Left cardiac atrium (tissue), 4 donors: ENCODE data around the gene RIPK4. TPM values are rescaled to one million over a fixed set of nuclear protein-coding genes. Genes with fewer than 3 reads are reported as not detected.
A peak's percentile ranks its signal among the peaks of the same experiment; 100 is the strongest.

Experiments
- ATAC-seq, 2 donors: fragments of 200-7000 bp; cut with Tn5 transposase; one replicate each; pipeline ENCODE4 v1.9.1; 2020; ENCODE audit warnings: mild to moderate bottlenecking in 2 of 2, moderate library complexity in 2 of 2
- DNase-seq: peaks from one replicate; pipeline ENCODE4 v3.0.0-alpha.2; 2020
- intact Hi-C, 2 donors: fragments of 100-400 bp; cut with DNase I; formaldehyde crosslinking; loops; one replicate each; pipeline versions ENCODE4 v1.14.1 to v1.15.1; 2022 to 2023
- total RNA-seq, 2 donors: library from RNA; stranded (reverse); fragmentation: NEBNext Ultra II Directional; extraction: Animal tissue kit (Norgen Biotek cat#: 25700); gene quantifications; one replicate each; pipeline ENCODE4 v1.2.1, GENCODE V29; 2021
- donor health status: DM: no; HTN: yes; CAD: no.
- donor health status: DM: no; HTN: yes; CAD: no; lungs with severe emphysema.
- donor health status: DM: yes; HTN: yes; CAD: no.
- donor health status: Dilated cardiomyopathy.

The RIPK4 gene
- total RNA-seq, 2 donors from 2014 or later: 2.7 to 3.0 TPM

GRCh38 chr21:41772351-41773080, 5.7 kb upstream of the RIPK4 start:
- intact Hi-C loops: no loop called here
- no peak for ATAC-seq
- no peak for DNase-seq

GRCh38 chr21:41771625-41771945, 4.7 kb upstream of the RIPK4 start:
- DNase-seq (no peak), ATAC-seq (no peak)
- intact Hi-C loops: no loop called here

- ATAC-seq: no peak
- intact Hi-C loops: no loop called here
Observed at GRCh38 chr21:41770901-41771624, 4.2 kb upstream of the RIPK4 start.

GRCh38 chr21:41769933-41770332, 3.1 kb upstream of the RIPK4 start:
- ATAC-seq: no peak
- DNase-seq: no peak
- intact Hi-C loops: loop anchor here (5.0 to 10.0 kb wide), 2 partner anchors 95 to 158 kb away; no protein-coding TSS in a partner anchor

More at GRCh38 chr21:41770901-41771624, 4.2 kb upstream of the RIPK4 start:
- no peak for DNase-seq

- ATAC-seq: no peak
- intact Hi-C loops: loop anchor here (5.0 to 10.0 kb wide), 2 partner anchors 95 to 157 kb away; no protein-coding TSS in a partner anchor
- no peak for DNase-seq
Observed at GRCh38 chr21:41769521-41769920, 2.7 kb upstream of the RIPK4 start.

GRCh38 chr21:41769111-41769510, 2.3 kb upstream of the RIPK4 start:
- ATAC-seq: no peak
- intact Hi-C loops: loop anchor here (5.0 to 10.0 kb wide), 2 partner anchors 94 to 157 kb away; no protein-coding TSS in a partner anchor

GRCh38 chr21:41768437-41769042, 1.7 kb upstream of the RIPK4 start:
- ATAC-seq (peak; percentile 22 to 40), DNase-seq (no peak)
- intact Hi-C loops: loop anchor here (5.0 to 10.0 kb wide), 2 partner anchors 94 to 156 kb away; no protein-coding TSS in a partner anchor

More at GRCh38 chr21:41769111-41769510, 2.3 kb upstream of the RIPK4 start:
- DNase-seq: no peak

- intact Hi-C loops: loop anchor here (5.0 to 10.0 kb wide), 2 partner anchors 93 to 156 kb away; no protein-coding TSS in a partner anchor
- ATAC-seq (peak in 1 of 2 donors; percentile 41), DNase-seq (no peak)
Observed at GRCh38 chr21:41767606-41768436, 969 bp upstream of the RIPK4 start.

GRCh38 chr21:41765973-41766882, 624 bp downstream of the RIPK4 start:
- DNase-seq (no peak), ATAC-seq (peak in 1 of 2 donors; percentile 14)

GRCh38 chr21:41765420-41765821, 1.4 kb downstream of the RIPK4 start:
- ATAC-seq (no peak), DNase-seq (no peak)
- intact Hi-C loops: loop anchor here (5.0 to 10.0 kb wide), 2 partner anchors 91 to 153 kb away; no protein-coding TSS in a partner anchor

More at GRCh38 chr21:41765973-41766882, 624 bp downstream of the RIPK4 start:
- intact Hi-C loops: loop anchor here (5.0 to 10.0 kb wide), 2 partner anchors 91 to 154 kb away; no protein-coding TSS in a partner anchor

GRCh38 chr21:41764558-41765419, 2.1 kb downstream of the RIPK4 start:
- intact Hi-C loops: loop anchor here (5.0 to 10.0 kb wide), 2 partner anchors 90 to 152 kb away; no protein-coding TSS in a partner anchor
- no peak for DNase-seq
- no peak for ATAC-seq

- ATAC-seq (no peak), DNase-seq (no peak)
- intact Hi-C loops: loop anchor here in 1 of 2 donors (10.0 kb wide), 1 partner anchor 89 kb away; no protein-coding TSS in a partner anchor
Observed at GRCh38 chr21:41763996-41764395, 2.9 kb downstream of the RIPK4 start.

- no peak for DNase-seq
- intact Hi-C loops: loop anchor here in 1 of 2 donors (10.0 kb wide), 1 partner anchor 89 kb away; no protein-coding TSS in a partner anchor
- ATAC-seq: no peak
Observed at GRCh38 chr21:41763398-41763931, 3.4 kb downstream of the RIPK4 start.

GRCh38 chr21:41762753-41763152, 4.1 kb downstream of the RIPK4 start:
- DNase-seq: no peak
- intact Hi-C loops: loop anchor here in 1 of 2 donors (10.0 kb wide), 1 partner anchor 88 kb away; no protein-coding TSS in a partner anchor
- no peak for ATAC-seq

- DNase-seq (peak; percentile 58), ATAC-seq (peak; percentile 18 to 27)
- intact Hi-C loops: loop anchor here in 1 of 2 donors (10.0 kb wide), 1 partner anchor 87 kb away; no protein-coding TSS in a partner anchor
Observed at GRCh38 chr21:41761934-41762635, 4.8 kb downstream of the RIPK4 start.
